WTC11 (cell line): ENCODE data around the gene ATP4A. TPM values are rescaled to one million over a fixed set of nuclear protein-coding genes. Genes with fewer than 3 reads are reported as not detected.

Experiments
- total RNA-seq: library from RNA; stranded (reverse); gene quantifications from 3 replicates; pipeline ENCODE4 v1.2.3, GENCODE V29; 2021

ATP4A gene
- total RNA-seq, 1 experiment from 2014 or later, result 0.59 TPM

Other genes starting within 250 kb of the ATP4A start
- gene CD22, start 234.5 kb downstream of the ATP4A start, total RNA-seq, result 0.28 to 1.1 TPM (median 0.55 TPM) in 3 replicates
- gene FFAR1, start 215.8 kb downstream of the ATP4A start, total RNA-seq, result 0.07 TPM in 1 of 3 replicates, not detected in the others
- not detected in 3 replicates for gene FFAR3, start 205.2 kb downstream of the ATP4A start, total RNA-seq
- gene GPR42, start 192.6 kb downstream of the ATP4A start, total RNA-seq, result not detected in 3 replicates
- gene FFAR2, start 115.4 kb downstream of the ATP4A start, total RNA-seq, result not detected in 3 replicates
- 1.3 to 3.2 TPM (median 1.7 TPM) in 3 replicates for gene KRTDAP, start 73.2 kb downstream of the ATP4A start, total RNA-seq
- gene DMKN, start 50.0 kb downstream of the ATP4A start, total RNA-seq, result 284 to 302 TPM (median 285 TPM) in 3 replicates
- 0.15 to 0.39 TPM in 2 of 3 replicates, not detected in the other for gene SBSN, start 35.3 kb downstream of the ATP4A start, total RNA-seq
- 0.20 to 0.30 TPM in 2 of 3 replicates, not detected in the other for gene GAPDHS, start 30.2 kb downstream of the ATP4A start, total RNA-seq
- 132 to 135 TPM (median 132 TPM) in 3 replicates for gene TMEM147, start 18.0 kb downstream of the ATP4A start, total RNA-seq
- gene PMIS2, start 22.5 kb upstream of the ATP4A start, total RNA-seq, result not detected in 3 replicates
- gene HAUS5, start 49.1 kb upstream of the ATP4A start, total RNA-seq, result 23.5 to 25.4 TPM (median 24.4 TPM) in 3 replicates
- gene RBM42, start 65.4 kb upstream of the ATP4A start, total RNA-seq, result 84.7 to 94.9 TPM (median 88.6 TPM) in 3 replicates
- gene ETV2, start 78.1 kb upstream of the ATP4A start, total RNA-seq, result 1.4 to 1.9 TPM (median 1.7 TPM) in 3 replicates
- gene COX6B1, start 84.7 kb upstream of the ATP4A start, total RNA-seq, result 523 to 536 TPM (median 526 TPM) in 3 replicates
- gene UPK1A, start 102.9 kb upstream of the ATP4A start, total RNA-seq, result 1.6 to 3.0 TPM (median 2.7 TPM) in 3 replicates
- 0.11 to 0.34 TPM (median 0.18 TPM) in 3 replicates for gene ZBTB32, start 140.9 kb upstream of the ATP4A start, total RNA-seq
- 53.6 to 66.6 TPM (median 58.1 TPM) in 3 replicates for gene KMT2B, start 154.3 kb upstream of the ATP4A start, total RNA-seq
- 9.9 to 12.7 TPM (median 12.3 TPM) in 3 replicates for gene IGFLR1, start 178.8 kb upstream of the ATP4A start, total RNA-seq
- gene U2AF1L4, start 181.8 kb upstream of the ATP4A start, total RNA-seq, result 19.7 to 20.9 TPM (median 20.8 TPM) in 3 replicates
- gene PSENEN, start 182.0 kb upstream of the ATP4A start, total RNA-seq, result 80.3 to 85.3 TPM (median 84.0 TPM) in 3 replicates
- gene LIN37, start 184.9 kb upstream of the ATP4A start, total RNA-seq, result 4.7 to 6.4 TPM (median 5.6 TPM) in 3 replicates
- 1.4 to 2.5 TPM (median 1.7 TPM) in 3 replicates for gene HSPB6, start 193.4 kb upstream of the ATP4A start, total RNA-seq
- gene PROSER3, start 194.5 kb upstream of the ATP4A start, total RNA-seq, result 32.9 to 36.7 TPM (median 36.2 TPM) in 3 replicates
- 36.8 to 43.9 TPM (median 39.8 TPM) in 3 replicates for gene ARHGAP33, start 211.9 kb upstream of the ATP4A start, total RNA-seq
- 0.14 TPM in 1 of 3 replicates, not detected in the others for gene PRODH2, start 249.2 kb upstream of the ATP4A start, total RNA-seq